PC-9 (cell line): Measurements from ENCODE around the gene GDF7. TPM values are rescaled to one million over a fixed set of nuclear protein-coding genes. Genes with fewer than 3 reads are reported as not detected.
A peak's percentile ranks its signal among the peaks of the same experiment; 100 is the strongest.

Experiments
- BruUV-seq: library from RNA; stranded (reverse); fragments of 400-500 nt; replicated peaks from 2 replicates; lab custom pipeline; 2021; lab: Mats Ljungman, UMichigan
- CTCF ChIA-PET: fragments of 300-600 bp; sonication (Branson Sonifier 250); formaldehyde crosslinking; loops from one replicate; lab custom pipeline; 2022; ENCODE audit warnings: antibody characterized with exemption; lab: Charles Lee
- POLR2A ChIA-PET: fragments of 300-600 bp; sonication (Branson Sonifier 250); formaldehyde crosslinking; loops from one replicate; lab custom pipeline; 2022; ENCODE audit warnings: antibody characterized with exemption; ENCODE audit not compliant: unreplicated experiment; lab: Charles Lee
- DNase-seq, 2 experiments: peaks; one replicate each; pipeline versions ENCODE4 v3.0.0 to v3.0.0-alpha.2; 2015 to 2022; ENCODE audit warnings: mixed read lengths in 1 of 2
- H2AFZ ChIP-seq: fragments of 200-600 bp; sonication (generic); 2 replicates; pipeline ENCODE4 v1.8.1; 2017; ENCODE audit warnings: antibody characterized with exemption
- H3F3A ChIP-seq: fragments of 200-600 bp; sonication (generic); 2 replicates; pipeline ENCODE4 v1.8.1; 2017; ENCODE audit warnings: antibody characterized with exemption, mild to moderate bottlenecking, low read depth; ENCODE audit not compliant: insufficient read depth
- H3K27ac ChIP-seq: fragments of 200-600 bp; sonication (generic); 2 replicates; pipeline ENCODE4 v1.6.1; 2016; ENCODE audit warnings: mixed run types
- H3K27me3 ChIP-seq: fragments of 200-600 bp; sonication (generic); 2 replicates; pipeline ENCODE4 v1.6.1; 2016; ENCODE audit warnings: low read depth, mixed run types; ENCODE audit not compliant: insufficient read depth
- H3K36me3 ChIP-seq: fragments of 200-600 bp; sonication (generic); 2 replicates; pipeline ENCODE4 v1.6.1; 2016; ENCODE audit warnings: low read depth, mixed run types
- H3K4me1 ChIP-seq: fragments of 200-600 bp; sonication (generic); replicated peaks from 2 replicates; pipeline ENCODE4 v1.6.1; 2016; ENCODE audit warnings: mixed run types; ENCODE audit not compliant: insufficient read depth
- H3K4me2 ChIP-seq: fragments of 200-600 bp; sonication (generic); 2 replicates; pipeline ENCODE4 v1.6.1; 2017; ENCODE audit warnings: mixed run types
- H3K4me3 ChIP-seq: fragments of 200-600 bp; sonication (generic); 2 replicates; pipeline ENCODE4 v1.6.1; 2016; ENCODE audit warnings: mixed run types
- H3K79me2 ChIP-seq: fragments of 200-600 bp; sonication (generic); 2 replicates; pipeline ENCODE4 v1.6.1; 2017; ENCODE audit warnings: low read depth, mixed run types
- H3K9me2 ChIP-seq: fragments of 200-600 bp; sonication (generic); 2 replicates; pipeline ENCODE4 v1.8.1; 2017; ENCODE audit warnings: mild to moderate bottlenecking; ENCODE audit not compliant: insufficient read depth
- H3K9me3 ChIP-seq: fragments of 200-600 bp; sonication (generic); 2 replicates; pipeline ENCODE4 v1.8.1; 2016; ENCODE audit warnings: low read depth; ENCODE audit not compliant: insufficient read depth
- H4K20me1 ChIP-seq: fragments of 200-600 bp; sonication (generic); 2 replicates; pipeline ENCODE4 v1.8.1; 2017; ENCODE audit not compliant: insufficient read depth
- EZH2 ChIP-seq: fragments of 200-600 bp; sonication (generic); IDR thresholded peaks from 2 replicates; pipeline ENCODE4 v1.8.0; 2017; ENCODE audit warnings: antibody characterized with exemption, low read depth
- intact Hi-C: fragments of 100-400 bp; cut with micrococcal nuclease; formaldehyde crosslinking; loops from one replicate; pipeline ENCODE4 v1.10.0; 2022; ENCODE audit not compliant: unreplicated experiment
- total RNA-seq: library from RNA; stranded (reverse); gene quantifications from 2 replicates; pipeline ENCODE4 v1.2.3, GENCODE V29; 2021
- TF ChIP-seq, protein P1 (sequence below): fragments of 200-600 bp; sonication (generic); conservative IDR thresholded peaks from 2 replicates; pipeline ENCODE4 v1.6.1; 2017; ENCODE audit warnings: mixed run types, antibody characterized with exemption, mild to moderate bottlenecking, moderate library complexity

Gene GDF7
- total RNA-seq, 1 experiment from 2014 or later = 0.04 TPM

GRCh38 chr2:20642055-20642971 is 24.6 kb upstream of the GDF7 start:
- ChIA-PET CTCF (interaction anchor here (0.6 to 1.3 kb wide), 8 partner anchors 132 to 304 kb away, joined by 3 to 6 read pairs (median 3); no protein-coding TSS in a partner anchor), POLR2A (interaction anchor here (0.6 to 0.7 kb wide), 2 partner anchors 24 to 246 kb away, joined by 4 to 5 read pairs; no protein-coding TSS in a partner anchor)
- H3K9me3 ChIP-seq = no peaks in the 10 kb centered on the region
- H2AFZ ChIP-seq = no peak overlapping the region
- intact Hi-C loops = loop anchor here (1.0 to 10.0 kb wide), 6 partner anchors 232 to 685 kb away; no protein-coding TSS in a partner anchor
- H3K4me1 ChIP-seq = no peaks in the 10 kb centered on the region
- H3K27me3 ChIP-seq = no peaks in the 10 kb centered on the region
- no peaks in the 10 kb centered on the region for H3K9me2 ChIP-seq
- H3K36me3 ChIP-seq = no peaks in the 10 kb centered on the region
- no TSS peak for BruUV-seq
- H3K4me2 ChIP-seq = peak overlapping the region; percentile 26; the same call in 1 of the 2 replicates
- no peaks in the 10 kb centered on the region for H4K20me1 ChIP-seq
- H3K79me2 ChIP-seq = no peaks in the 10 kb centered on the region
- H3K4me3 ChIP-seq = no peak overlapping the region
- no peak overlapping the region for H3K27ac ChIP-seq
- TF ChIP-seq, protein P1, sequence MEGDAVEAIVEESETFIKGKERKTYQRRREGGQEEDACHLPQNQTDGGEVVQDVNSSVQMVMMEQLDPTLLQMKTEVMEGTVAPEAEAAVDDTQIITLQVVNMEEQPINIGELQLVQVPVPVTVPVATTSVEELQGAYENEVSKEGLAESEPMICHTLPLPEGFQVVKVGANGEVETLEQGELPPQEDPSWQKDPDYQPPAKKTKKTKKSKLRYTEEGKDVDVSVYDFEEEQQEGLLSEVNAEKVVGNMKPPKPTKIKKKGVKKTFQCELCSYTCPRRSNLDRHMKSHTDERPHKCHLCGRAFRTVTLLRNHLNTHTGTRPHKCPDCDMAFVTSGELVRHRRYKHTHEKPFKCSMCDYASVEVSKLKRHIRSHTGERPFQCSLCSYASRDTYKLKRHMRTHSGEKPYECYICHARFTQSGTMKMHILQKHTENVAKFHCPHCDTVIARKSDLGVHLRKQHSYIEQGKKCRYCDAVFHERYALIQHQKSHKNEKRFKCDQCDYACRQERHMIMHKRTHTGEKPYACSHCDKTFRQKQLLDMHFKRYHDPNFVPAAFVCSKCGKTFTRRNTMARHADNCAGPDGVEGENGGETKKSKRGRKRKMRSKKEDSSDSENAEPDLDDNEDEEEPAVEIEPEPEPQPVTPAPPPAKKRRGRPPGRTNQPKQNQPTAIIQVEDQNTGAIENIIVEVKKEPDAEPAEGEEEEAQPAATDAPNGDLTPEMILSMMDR = peak; percentile 96
- TF ChIP-seq EZH2 = no peak
- peak; percentile 51 to 78 for DNase-seq
- no peaks in the 10 kb centered on the region for H3F3A ChIP-seq

GRCh38 chr2:20643060-20643459 is 23.9 kb upstream of the GDF7 start:
- H3K36me3 ChIP-seq = no peaks in the 10 kb centered on the region

GRCh38 chr2:20643826-20644225 is 23.1 kb upstream of the GDF7 start:
- CTCF ChIA-PET = interaction anchor here (1.0 kb wide), 1 partner anchor 221 kb away, joined by 3 read pairs; no protein-coding TSS in a partner anchor
- no peaks in the 10 kb centered on the region for H3K36me3 ChIP-seq

More at GRCh38 chr2:20643060-20643459, 23.9 kb upstream of the GDF7 start:
- Histone ChIP-seq H2AFZ (no peak overlapping the region), H3K4me2 (no peak overlapping the region), H3F3A (no peaks in the 10 kb centered on the region), H3K27me3 (no peaks in the 10 kb centered on the region), H3K9me3 (no peaks in the 10 kb centered on the region), H3K79me2 (no peaks in the 10 kb centered on the region), H3K27ac (no peak overlapping the region), H3K9me2 (no peaks in the 10 kb centered on the region), H3K4me3 (no peak overlapping the region), H4K20me1 (no peaks in the 10 kb centered on the region), H3K4me1 (no peaks in the 10 kb centered on the region)
- TF ChIP-seq, protein P1 = no peak
- TF ChIP-seq EZH2 = no peak
- intact Hi-C loops = loop anchor here (2.0 to 10.0 kb wide), 5 partner anchors 232 to 686 kb away; no protein-coding TSS in a partner anchor
- ChIA-PET POLR2A (interaction anchor here (0.6 to 0.7 kb wide), 2 partner anchors 25 to 247 kb away, joined by 4 to 5 read pairs; no protein-coding TSS in a partner anchor), CTCF (interaction anchor here (0.8 to 1.3 kb wide), 4 partner anchors 220 to 305 kb away, joined by 3 to 5 read pairs (median 3); no protein-coding TSS in a partner anchor)
- DNase-seq = no peak
- BruUV-seq = no TSS peak

More at GRCh38 chr2:20643826-20644225, 23.1 kb upstream of the GDF7 start:
- Histone ChIP-seq H3K9me3 (no peaks in the 10 kb centered on the region), H3K4me2 (no peak overlapping the region), H3F3A (no peaks in the 10 kb centered on the region), H3K4me3 (no peak overlapping the region), H3K9me2 (no peaks in the 10 kb centered on the region), H3K79me2 (no peaks in the 10 kb centered on the region), H3K27me3 (no peaks in the 10 kb centered on the region), H3K4me1 (no peaks in the 10 kb centered on the region), H2AFZ (no peak overlapping the region), H3K27ac (no peak overlapping the region), H4K20me1 (no peaks in the 10 kb centered on the region)
- POLR2A ChIA-PET = interaction anchor here (0.6 kb wide), 1 partner anchor 325 kb away, joined by 4 read pairs; no protein-coding TSS in a partner anchor
- BruUV-seq = no TSS peak
- no peak for DNase-seq
- TF ChIP-seq, protein P1 = no peak
- TF ChIP-seq EZH2 = no peak
- intact Hi-C loops = loop anchor here (2.0 to 10.0 kb wide), 5 partner anchors 233 to 687 kb away; no protein-coding TSS in a partner anchor
